A673 (cell line): ENCODE measurements around the gene MDN1.

Experiments
- CTCF ChIP-seq: fragments of 300-800, 200-600 bp; sonication (generic); conservative IDR thresholded peaks from 2 replicates; pipeline ENCODE4 v1.5.1; 2017; ENCODE audit warnings: low read depth, mild to moderate bottlenecking, antibody characterized with exemption, low read length, moderate library complexity, mixed read lengths
- EZH2 ChIP-seq: fragments of 200-600 bp; sonication (generic); IDR thresholded peaks from 2 replicates; pipeline ENCODE4 v1.6.1; 2017; ENCODE audit warnings: borderline replicate concordance, low read depth, mild to moderate bottlenecking, mixed read lengths, antibody characterized with exemption, low read length; ENCODE audit not compliant: poor library complexity, severe bottlenecking

- TF ChIP-seq CTCF, result no peak
- TF ChIP-seq EZH2, result no peak
These were observed 92.1 kb downstream of the MDN1 start for GRCh38 chr6:89727501-89727900.
